BLaER1 treated with 17β-estradiol and CSF1 and Interleukin-3, amounts not matched to agents 10 nM and 100 nM (cell line): ENCODE measurements around the gene LRG1.

Experiments
- H3K27ac ChIP-seq, 11 experiments: shearing (Covaris generic); formaldehyde crosslinking; 2 replicates each; pipeline ENCODE4 v1.8.1; 2022
- H3K27me3 ChIP-seq, 11 experiments: shearing (Covaris generic); formaldehyde crosslinking; 2 replicates each; pipeline ENCODE4 v1.8.1; 2022
- H3K36me3 ChIP-seq, 11 experiments: shearing (Covaris generic); formaldehyde crosslinking; 2 replicates each; pipeline ENCODE4 v1.8.1; 2022
- H3K4me1 ChIP-seq, 10 experiments: shearing (Covaris generic); formaldehyde crosslinking; 2 replicates each; pipeline ENCODE4 v1.8.1; 2022
- H3K4me2 ChIP-seq, 11 experiments: shearing (Covaris generic); formaldehyde crosslinking; 2 replicates each; pipeline ENCODE4 v1.8.1; 2022
- H3K4me3 ChIP-seq, 10 experiments: shearing (Covaris generic); formaldehyde crosslinking; 2 replicates each; pipeline ENCODE4 v1.8.1; 2022
- H3K9ac ChIP-seq, 11 experiments: shearing (Covaris generic); formaldehyde crosslinking; 2 replicates each; pipeline ENCODE4 v1.8.1; 2022
- H3K9me3 ChIP-seq, 11 experiments: shearing (Covaris generic); formaldehyde crosslinking; replicated peaks in 1 of 11; 2 replicates each; pipeline ENCODE4 v1.8.1; 2022
- H4K20me1 ChIP-seq, 11 experiments: shearing (Covaris generic); formaldehyde crosslinking; 2 replicates each; pipeline ENCODE4 v1.8.1; 2022
- Cebpa-rat ChIP-seq, 11 experiments: shearing (Covaris generic); IDR thresholded peaks; 2 replicates each; pipeline ENCODE4 v1.8.1; 2022

The LRG1 gene

DNA sequence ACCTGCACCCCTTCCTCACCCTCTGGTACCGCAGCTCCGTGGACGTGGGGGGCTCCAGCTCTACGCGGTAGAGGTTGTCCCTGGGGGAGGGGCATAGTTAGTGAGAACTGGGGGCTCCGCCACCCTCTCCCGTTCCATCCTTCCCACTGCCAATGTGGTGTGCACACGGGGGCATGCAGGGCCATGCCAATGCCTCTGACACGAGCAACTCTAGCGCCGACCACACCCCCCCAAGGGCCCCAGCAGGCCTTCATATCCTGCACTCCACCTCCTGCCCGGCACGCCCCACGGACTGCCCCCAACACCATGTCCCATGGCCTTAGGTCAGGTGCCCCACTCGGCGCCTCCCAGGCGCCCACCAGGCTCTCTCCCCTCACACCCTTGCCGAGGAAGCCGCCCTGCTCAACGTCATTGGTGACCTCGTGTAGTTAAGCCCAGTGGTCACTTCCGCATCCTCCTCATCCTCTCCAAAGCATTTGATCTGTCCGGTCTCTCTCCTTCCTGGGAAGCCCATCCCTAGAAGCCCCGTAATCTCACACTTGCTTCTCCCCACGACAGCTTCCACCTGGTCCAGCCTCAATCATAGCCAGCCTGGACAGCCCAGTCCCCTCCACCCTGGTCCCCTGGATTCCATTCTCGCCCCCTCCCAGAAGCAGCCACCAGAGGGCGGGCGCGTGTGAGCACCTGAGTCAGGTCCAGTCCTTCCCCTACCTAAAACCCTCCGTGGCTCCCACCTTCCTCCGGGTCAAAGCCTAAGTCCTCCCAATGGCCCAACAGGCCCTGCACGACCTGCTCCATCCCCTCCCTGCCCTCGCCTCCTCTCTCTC lies 17.5 kb upstream of the LRG1 start:
- H3K9ac ChIP-seq = peak overlapping the region in 1 of 11 experiments; percentile 57; a peak in 2 of 22 replicates

DNA sequence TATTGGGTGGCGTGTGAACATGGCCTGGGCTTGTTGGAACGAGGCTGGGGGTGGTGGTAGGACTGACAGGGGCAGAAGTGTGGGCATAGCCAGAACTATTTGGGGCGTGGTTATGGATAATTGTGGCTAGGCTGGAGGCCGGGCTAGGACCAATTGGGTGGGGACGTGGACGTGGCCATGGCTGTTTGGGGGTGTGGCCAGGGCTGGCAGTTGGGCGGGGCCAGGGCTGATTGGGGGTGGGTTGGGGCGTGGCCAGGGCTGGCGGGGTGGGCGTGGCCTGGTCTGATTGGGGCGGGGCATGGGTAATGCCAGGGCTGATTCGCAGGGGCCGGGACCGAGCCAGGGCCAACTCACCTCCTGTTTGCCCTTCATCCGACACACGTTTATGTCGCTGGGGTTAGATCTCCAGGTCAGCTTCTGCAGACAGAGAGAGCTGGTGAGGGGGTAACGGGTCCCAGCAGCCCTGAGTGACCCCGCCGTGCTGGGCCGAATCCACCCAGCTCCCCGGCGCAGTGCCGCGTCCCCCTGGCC lies 16.8 kb upstream of the LRG1 start:
- H3K27ac ChIP-seq = no peak overlapping the region

More for the DNA sequence above, 17.5 kb upstream of the LRG1 start:
- Histone ChIP-seq H3K36me3 (peaks cover 0 to 28% (median 0%) of the 10 kb centered on the region in 11 experiments; a peak in 7 of 22 replicates), H3K4me2 (peak overlapping the region in 4 of 11 experiments; percentile 53 to 93 (median 85); a peak in 4 of 22 replicates), H3K27me3 (no peaks in the 10 kb centered on the region), H3K4me1 (peaks cover 7 to 61% (median 28%) of the 10 kb centered on the region in 10 experiments), H3K27ac (peak overlapping the region in 1 of 11 experiments; percentile 42; a peak in 2 of 22 replicates), H4K20me1 (no peaks in the 10 kb centered on the region), H3K9me3 (no peaks in the 10 kb centered on the region), H3K4me3 (peak overlapping the region in 2 of 10 experiments; percentile 36 to 55; a peak in 2 of 20 replicates)
- no peak for TF ChIP-seq Cebpa-rat (IDR thresholded peaks at IDR 0.05)

DNA sequence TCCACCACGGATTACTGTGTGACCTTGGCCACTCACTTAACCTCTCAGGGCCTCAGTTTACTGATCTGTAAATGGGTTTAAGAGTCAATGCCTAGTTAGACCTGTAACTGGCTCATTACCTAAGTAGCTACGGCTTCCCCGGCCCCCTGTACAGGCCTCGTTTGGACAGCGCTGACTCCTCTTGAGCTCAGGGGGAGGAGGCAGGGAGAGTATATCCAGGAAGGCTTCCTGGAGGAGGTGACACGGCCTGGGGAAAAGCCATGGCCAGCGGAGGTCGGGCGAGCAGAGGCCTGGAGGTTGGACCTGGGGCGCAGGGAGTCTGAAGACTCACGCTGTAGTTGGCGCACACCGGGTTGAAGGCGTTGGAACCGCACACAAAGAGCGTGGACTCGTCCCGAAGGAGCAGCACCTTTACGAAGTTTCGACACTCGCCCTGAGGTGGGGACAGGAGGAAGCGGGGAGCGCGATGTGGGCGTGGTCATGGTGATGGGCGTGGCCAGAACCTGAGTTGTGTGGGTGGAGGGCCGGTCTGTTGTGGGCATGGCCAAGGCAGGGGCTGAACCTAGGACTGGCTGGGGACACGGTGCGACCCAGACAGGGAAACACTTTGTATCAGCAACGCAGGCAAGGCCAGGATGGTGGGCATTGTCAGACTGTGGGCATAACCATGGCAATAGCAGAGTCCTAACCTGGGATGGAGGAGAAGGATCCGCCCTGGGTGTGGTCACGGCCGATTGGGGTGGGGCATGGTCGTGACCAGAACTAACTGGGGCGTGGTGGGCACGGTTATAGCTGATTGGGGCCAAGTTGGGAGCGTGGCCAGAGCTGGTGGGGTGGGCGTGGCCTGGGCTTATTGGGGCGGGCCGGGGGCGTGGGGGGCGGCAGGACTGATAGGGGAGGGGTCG lies 16.1 kb upstream of the LRG1 start:
- no peak for TF ChIP-seq Cebpa-rat (IDR thresholded peaks at IDR 0.05)
- Histone ChIP-seq H3K9ac (no peak overlapping the region), H3K27ac (no peak overlapping the region), H3K4me2 (peak overlapping the region in 2 of 11 experiments; percentile 17 to 23; a peak in 4 of 22 replicates), H3K27me3 (no peaks in the 10 kb centered on the region), H3K36me3 (peaks cover 0 to 35% (median 4%) of the 10 kb centered on the region in 11 experiments; a peak in 7 of 22 replicates), H3K4me1 (peaks cover 5 to 46% (median 23%) of the 10 kb centered on the region in 10 experiments), H3K9me3 (no peaks in the 10 kb centered on the region), H3K4me3 (no peak overlapping the region), H4K20me1 (no peaks in the 10 kb centered on the region)

More for the DNA sequence above, 16.8 kb upstream of the LRG1 start:
- Histone ChIP-seq H4K20me1 (no peaks in the 10 kb centered on the region), H3K36me3 (peaks cover 0 to 34% (median 4%) of the 10 kb centered on the region in 11 experiments; a peak in 7 of 22 replicates), H3K9me3 (no peaks in the 10 kb centered on the region), H3K4me3 (no peak overlapping the region), H3K4me1 (peaks cover 5 to 54% (median 24%) of the 10 kb centered on the region in 10 experiments), H3K4me2 (peak overlapping the region in 1 of 11 experiments; percentile 85; a peak in 1 of 22 replicates), H3K9ac (no peak overlapping the region), H3K27me3 (no peaks in the 10 kb centered on the region)
- TF ChIP-seq Cebpa-rat (IDR thresholded peaks at IDR 0.05) = no peak

DNA sequence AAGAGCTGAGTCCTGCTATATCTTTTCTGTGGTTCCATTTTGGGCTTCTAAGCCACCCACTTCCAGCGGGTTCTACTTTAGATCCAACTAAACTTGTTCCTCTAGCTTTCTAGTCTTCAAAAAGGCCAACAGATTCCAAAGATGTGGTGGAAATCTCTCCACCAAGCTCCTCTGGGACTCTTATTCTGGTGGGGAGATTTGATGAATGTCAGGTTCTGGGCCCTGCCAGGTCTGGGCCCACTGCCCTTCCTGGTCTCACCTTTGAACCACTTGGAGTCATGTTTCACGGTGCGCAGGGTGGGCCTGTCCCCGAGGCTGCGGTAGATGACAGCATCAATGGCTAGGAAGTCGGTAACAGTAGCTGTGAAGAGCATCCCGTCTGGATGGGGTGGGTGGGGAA lies 14.9 kb upstream of the LRG1 start:
- H3K4me1 ChIP-seq = peaks cover 4 to 34% (median 15%) of the 10 kb centered on the region in 10 experiments
- H3K27ac ChIP-seq = no peak overlapping the region
- no peak overlapping the region for H3K4me3 ChIP-seq
- no peak overlapping the region for H3K4me2 ChIP-seq
- H3K9ac ChIP-seq = no peak overlapping the region
- no peaks in the 10 kb centered on the region for H3K27me3 ChIP-seq
- no peaks in the 10 kb centered on the region for H4K20me1 ChIP-seq
- TF ChIP-seq Cebpa-rat (IDR thresholded peaks at IDR 0.05) = no peak
- H3K9me3 ChIP-seq = no peaks in the 10 kb centered on the region
- peaks cover 0 to 46% (median 4%) of the 10 kb centered on the region in 11 experiments; a peak in 9 of 22 replicates for H3K36me3 ChIP-seq

DNA sequence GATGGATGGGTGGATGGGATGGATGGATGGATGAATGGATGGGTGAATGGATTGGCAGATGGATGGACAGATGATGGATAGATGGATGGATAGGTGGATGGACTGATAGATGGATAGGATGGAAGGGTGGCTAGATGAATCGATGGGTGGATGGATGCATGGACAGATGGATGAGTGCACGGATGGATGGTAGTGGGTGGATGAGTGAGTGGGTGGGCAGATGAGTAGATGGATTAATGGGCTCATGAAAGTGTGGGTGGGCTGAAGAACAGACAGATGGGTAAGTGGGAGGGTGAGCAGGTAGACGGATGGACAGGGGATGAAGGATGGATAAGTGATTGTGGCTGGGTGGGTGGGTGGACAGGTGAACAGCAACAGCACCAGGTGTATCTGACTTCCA lies 13.9 kb upstream of the LRG1 start:
- Histone ChIP-seq H3K4me1 (peaks cover 0 to 25% (median 6%) of the 10 kb centered on the region in 10 experiments; a peak in 13 of 20 replicates), H3K27me3 (no peaks in the 10 kb centered on the region), H3K36me3 (peaks cover 0 to 46% (median 4%) of the 10 kb centered on the region in 11 experiments; a peak in 9 of 22 replicates), H3K9ac (no peak overlapping the region), H3K4me2 (no peak overlapping the region), H4K20me1 (no peaks in the 10 kb centered on the region), H3K4me3 (no peak overlapping the region), H3K27ac (no peak overlapping the region), H3K9me3 (no peaks in the 10 kb centered on the region)
- no peak for TF ChIP-seq Cebpa-rat (IDR thresholded peaks at IDR 0.05)

DNA sequence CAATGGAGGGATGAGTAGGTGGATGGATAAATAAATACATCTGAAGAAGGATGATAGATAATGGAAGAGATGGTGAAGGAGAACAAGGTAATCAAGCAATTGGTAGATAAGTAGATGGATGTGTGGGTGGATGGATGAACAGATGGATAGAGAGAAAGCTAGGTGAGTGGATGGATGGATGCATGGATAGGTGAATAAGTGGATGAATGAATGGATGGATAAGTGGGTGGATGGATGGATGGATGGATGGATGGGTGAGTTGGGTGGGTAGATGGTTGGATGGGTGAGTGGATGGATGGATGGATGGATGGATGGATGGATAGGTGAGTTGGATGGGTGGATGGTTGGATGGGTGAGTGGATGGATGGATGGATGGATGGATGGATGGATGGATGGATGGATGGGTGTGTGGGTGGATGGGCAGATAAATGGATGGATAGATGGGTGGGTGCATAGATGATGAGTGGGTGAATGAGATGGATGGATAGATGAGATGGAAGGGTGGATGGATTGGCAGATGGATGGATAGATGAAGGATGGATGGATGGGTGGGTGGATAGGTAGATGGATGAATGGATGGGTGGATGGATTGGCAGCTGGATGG lies 13.4 kb upstream of the LRG1 start:
- no peak overlapping the region for H3K4me3 ChIP-seq
- H3K27ac ChIP-seq = no peak overlapping the region
- peaks cover 0 to 46% (median 4%) of the 10 kb centered on the region in 11 experiments; a peak in 9 of 22 replicates for H3K36me3 ChIP-seq
- H3K4me2 ChIP-seq = no peak overlapping the region
- no peak overlapping the region for H3K9ac ChIP-seq
- no peaks in the 10 kb centered on the region for H4K20me1 ChIP-seq
- H3K4me1 ChIP-seq = peaks cover 0 to 21% (median 5%) of the 10 kb centered on the region in 10 experiments; a peak in 12 of 20 replicates
- no peaks in the 10 kb centered on the region for H3K9me3 ChIP-seq
- no peak for TF ChIP-seq Cebpa-rat (IDR thresholded peaks at IDR 0.05)
- H3K27me3 ChIP-seq = no peaks in the 10 kb centered on the region

DNA sequence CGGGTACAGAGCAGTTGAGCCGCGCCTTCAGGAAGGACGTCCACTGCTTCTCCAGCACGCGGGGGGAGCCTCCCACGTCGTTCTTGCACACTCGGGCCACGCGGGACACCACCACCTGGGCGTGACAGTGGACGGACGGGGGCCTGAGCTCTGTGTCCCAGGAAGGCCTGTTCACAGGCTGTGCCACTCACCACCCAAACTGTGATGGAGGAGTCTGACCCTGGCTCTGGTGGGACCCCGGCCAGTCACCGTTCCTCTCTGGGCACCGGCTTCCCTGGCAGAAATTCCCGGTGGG lies 12.6 kb upstream of the LRG1 start:
- Histone ChIP-seq H3K9ac (no peak overlapping the region), H3K36me3 (peaks cover 0 to 46% (median 4%) of the 10 kb centered on the region in 11 experiments; a peak in 9 of 22 replicates), H3K27me3 (no peaks in the 10 kb centered on the region), H3K9me3 (no peaks in the 10 kb centered on the region), H3K4me3 (no peak overlapping the region), H3K4me1 (peaks cover 0 to 14% (median 0%) of the 10 kb centered on the region in 10 experiments; a peak in 7 of 20 replicates), H3K4me2 (no peak overlapping the region), H4K20me1 (no peaks in the 10 kb centered on the region), H3K27ac (no peak overlapping the region)
- TF ChIP-seq Cebpa-rat (IDR thresholded peaks at IDR 0.05) = no peak

DNA sequence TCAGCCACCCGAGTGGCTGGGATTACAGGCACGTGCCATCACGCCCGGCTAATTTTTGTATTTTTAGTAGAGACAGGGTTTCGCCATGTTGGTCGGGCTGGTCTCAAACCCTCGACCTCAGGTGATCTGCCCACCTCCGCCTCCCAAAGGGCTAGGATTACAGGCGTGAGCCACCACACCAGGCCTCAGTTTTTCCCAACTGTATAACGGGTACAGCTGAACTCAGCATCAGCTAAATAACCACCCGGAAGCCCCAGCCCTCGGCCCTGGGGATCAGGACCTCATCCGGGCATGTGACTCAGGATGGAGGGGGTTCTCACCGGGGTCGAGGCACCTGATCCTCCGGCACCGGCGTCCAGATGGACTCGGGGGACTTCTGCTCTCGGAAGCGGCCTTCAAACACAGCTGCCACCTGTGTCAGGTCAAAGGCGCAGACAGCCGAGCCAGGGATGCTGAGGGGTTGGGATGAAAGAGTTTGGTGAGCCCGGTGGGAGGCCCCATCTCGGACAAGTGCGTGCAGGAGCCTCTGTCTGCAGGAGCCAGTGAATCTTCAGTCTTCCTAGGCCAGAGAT lies 10.7 kb upstream of the LRG1 start:
- Histone ChIP-seq H3K9ac (no peak overlapping the region), H3K9me3 (no peaks in the 10 kb centered on the region), H3K4me2 (no peak overlapping the region), H3K4me1 (no peaks in the 10 kb centered on the region), H3K27me3 (no peaks in the 10 kb centered on the region), H3K27ac (no peak overlapping the region), H4K20me1 (no peaks in the 10 kb centered on the region), H3K4me3 (no peak overlapping the region), H3K36me3 (peaks cover 0 to 44% (median 4%) of the 10 kb centered on the region in 11 experiments; a peak in 9 of 22 replicates)
- TF ChIP-seq Cebpa-rat (IDR thresholded peaks at IDR 0.05) = no peak
